Erythroblast (primary cell): ENCODE data around the gene GPR75.
"Not testable (repeated sequence)": the region's sequence is repeated elsewhere in the genome, so short reads cannot be mapped to it uniquely, and the experiment has no call there.

Experiments
- GATA1 ChIP-seq: IDR thresholded peaks from 2 replicates; pipeline ENCODE4 v1.6.1; 2011; ENCODE audit warnings: low read depth, mild to moderate bottlenecking, control low read depth, low read length, moderate library complexity
- POLR2A ChIP-seq: IDR thresholded peaks from 2 replicates; pipeline ENCODE4 v1.6.1; 2011; ENCODE audit warnings: mild to moderate bottlenecking, low read length

DNA sequence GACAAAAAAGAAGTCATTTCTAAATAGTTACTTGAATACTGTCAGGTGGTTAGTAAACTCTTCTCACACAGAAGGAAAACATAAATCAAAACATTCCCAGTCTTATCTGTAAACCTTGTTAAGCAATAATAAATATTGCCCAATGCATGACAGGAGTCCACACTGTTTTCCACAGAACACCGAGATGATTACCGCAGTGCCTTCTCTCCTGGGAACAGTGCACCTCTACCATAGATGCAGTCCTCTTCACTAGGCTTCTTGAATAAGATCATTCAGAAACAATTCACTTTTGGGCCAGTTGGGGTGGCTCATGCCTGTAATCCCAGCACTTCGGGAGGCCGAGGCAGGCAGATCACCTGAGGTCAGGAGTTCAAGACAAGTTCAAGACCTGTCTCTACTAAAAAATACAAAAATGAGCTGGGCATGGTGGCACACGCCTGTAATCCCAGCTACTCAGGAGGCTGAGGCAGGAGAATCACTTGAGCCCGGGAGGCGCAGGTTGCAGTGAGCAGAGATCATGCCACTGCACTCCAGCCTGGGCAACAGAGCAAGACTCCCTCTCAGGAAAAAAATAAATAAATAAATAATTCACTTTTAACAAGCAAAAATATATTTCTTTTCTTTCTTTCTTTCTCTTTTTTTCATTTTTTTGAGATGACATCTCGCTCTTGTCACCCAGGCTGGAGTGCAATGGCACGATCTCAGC lies 8.6 kb downstream of the GPR75 start:
- TF ChIP-seq POLR2A, GATA1: not testable (repeated sequence)
